Right lobe of liver (tissue), 6 donors: ENCODE results near the gene TNRC6C. TPM values are rescaled to one million over a fixed set of nuclear protein-coding genes. Genes with fewer than 3 reads are reported as not detected.

Source experiments
- ATAC-seq, 4 donors: fragments of 200-7000 bp; cut with Tn5 transposase; one replicate each; pipeline ENCODE4 v1.9.1; 2020; ENCODE audit warnings: mild to moderate bottlenecking in 4 of 4, moderate library complexity in 4 of 4
- DNase-seq, 3 donors: peaks; one replicate each; pipeline ENCODE4 v3.0.0-alpha.2; 2020
- H3K27ac ChIP-seq, 3 donors: fragments of 200-600 bp; one replicate each; pipeline ENCODE4 v1.8.0; 2022
- H3K27me3 ChIP-seq, 2 donors: fragments of 200-600 bp; one replicate each; pipeline ENCODE4 v1.8.0; 2022
- H3K36me3 ChIP-seq, 4 donors: fragments of 200-600 bp; sonication (generic) in 1 of 4; one replicate each; pipeline versions ENCODE4 v1.5.1 to v1.8.0; 2017 to 2022; ENCODE audit warnings: control low read depth in 1 of 4
- H3K4me1 ChIP-seq, 4 donors: fragments of 200-600 bp; sonication (generic) in 1 of 4; one replicate each; pipeline versions ENCODE4 v1.5.1 to v1.8.0; 2017 to 2022; ENCODE audit warnings: control low read depth in 1 of 4
- H3K4me3 ChIP-seq, 3 donors: fragments of 200-600 bp; one replicate each; pipeline ENCODE4 v1.8.0; 2022
- H3K9me3 ChIP-seq, 4 donors: fragments of 200-600 bp; sonication (generic) in 1 of 4; one replicate each; pipeline versions ENCODE4 v1.5.1 to v1.8.0; 2017 to 2022; ENCODE audit warnings: control low read depth in 1 of 4
- CTCF ChIP-seq, 4 donors: fragments of 200-600 bp in 3 of 4; fragments of 450-650 bp in 1 of 4; IDR thresholded peaks; one replicate each; pipeline versions ENCODE4 v1.5.1 to v1.8.0; 2016 to 2022; ENCODE audit warnings: antibody characterized with exemption in 4 of 4, mild to moderate bottlenecking in 2 of 4
- POLR2A ChIP-seq: fragments of 450-650 bp; IDR thresholded peaks from one replicate; pipeline ENCODE4 v1.6.1; 2017; ENCODE audit warnings: antibody characterized with exemption, mild to moderate bottlenecking
- WGBS: methylation state at CpG from one replicate; pipeline ENCODE4 v1.1.6; 2018; ENCODE audit warnings: low coverage, low lambda C conversion rate; ENCODE audit not compliant: insufficient coverage; ENCODE audit errors: missing lambda C conversion rate; 5-methylcytosine and 5-hydroxymethylcytosine counted together
- intact Hi-C, 2 donors: fragments of 100-400 bp; cut with DNase I; formaldehyde crosslinking; loops; one replicate each; pipeline versions ENCODE4 v1.11.2 to v1.14.1; 2022
- total RNA-seq, 6 experiments: library from RNA; depleted of rRNA in 2 of 6; stranded (reverse); fragments of >200 nt in 2 of 6; fragmentation: NEBNext Ultra II Directional in 3 of 6; extraction: Animal tissue kit (Norgen Biotek cat#: 25700) in 3 of 6; gene quantifications; one replicate each; pipeline versions ENCODE4 v1.1.0 to v1.2.4, GENCODE V29; 2016 to 2023
- donor health status: DM: no; HTN: yes; CAD: no.
- donor health status: DM: no; HTN: no; CAD: no.
- donor health status: DM: no; HTN: no; CAD: no.
- donor health status: DM: no; HTN: yes; CAD: no.
- donor health status: DM: no; HTN: yes; CAD: no.

TNRC6C gene
- total RNA-seq, 6 experiments from 2014 or later: 1.9 to 10.6 (median 7.7) TPM

GRCh38 chr17:78020717-78021108 is 62.2 kb downstream of the TNRC6C start:
- no peaks in the 10 kb centered on the region for H3K27me3 ChIP-seq
- 50% methylated on average over 1 of the region's 1 CpG for WGBS
- no peaks in the 10 kb centered on the region for H3K9me3 ChIP-seq
- DNase-seq: no peak
- no peak overlapping the region for H3K27ac ChIP-seq
- no peak overlapping the region for H3K4me3 ChIP-seq
- peaks cover 0 to 12% (median 0%) of the 10 kb centered on the region in 4 donors for H3K4me1 ChIP-seq
- no peaks in the 10 kb centered on the region for H3K36me3 ChIP-seq
- ATAC-seq: peak in 3 of 4 donors; percentile 30 to 35 (median 31)
- TF ChIP-seq CTCF (IDR thresholded peaks at IDR 0.05) (no peak), POLR2A (no peak)
- intact Hi-C loops: no loop called here

GRCh38 chr17:78022425-78022824 is 63.9 kb downstream of the TNRC6C start:
- ATAC-seq (no peak), DNase-seq (no peak)
- no peak overlapping the region for H3K4me3 ChIP-seq
- WGBS: 87% methylated on average over 2 of the region's 2 CpGs
- intact Hi-C loops: no loop called here
- no peaks in the 10 kb centered on the region for H3K36me3 ChIP-seq
- H3K27me3 ChIP-seq: no peaks in the 10 kb centered on the region
- H3K9me3 ChIP-seq: no peaks in the 10 kb centered on the region
- TF ChIP-seq POLR2A (no peak), CTCF (IDR thresholded peaks at IDR 0.05) (no peak)
- H3K4me1 ChIP-seq: peaks cover 0 to 12% (median 0%) of the 10 kb centered on the region in 4 donors
- no peak overlapping the region for H3K27ac ChIP-seq

- intact Hi-C loops: no loop called here
- DNase-seq (no peak), ATAC-seq (no peak)
- Histone ChIP-seq H3K27me3 (no peaks in the 10 kb centered on the region), H3K36me3 (no peaks in the 10 kb centered on the region), H3K4me3 (no peak overlapping the region), H3K27ac (no peak overlapping the region), H3K4me1 (peaks cover 0 to 12% (median 0%) of the 10 kb centered on the region in 4 donors), H3K9me3 (no peaks in the 10 kb centered on the region)
- 95% methylated on average over 5 of the region's 5 CpGs for WGBS
- TF ChIP-seq POLR2A (no peak), CTCF (IDR thresholded peaks at IDR 0.05) (no peak)
Observed at GRCh38 chr17:78023042-78023441, 64.5 kb downstream of the TNRC6C start.

- TF ChIP-seq CTCF (IDR thresholded peaks at IDR 0.05) (no peak), POLR2A (no peak)
- Histone ChIP-seq H3K4me1 (no peaks in the 10 kb centered on the region), H3K27me3 (no peaks in the 10 kb centered on the region), H3K36me3 (no peaks in the 10 kb centered on the region), H3K27ac (no peak overlapping the region), H3K4me3 (no peak overlapping the region), H3K9me3 (no peaks in the 10 kb centered on the region)
- no peak for ATAC-seq
- no peak for DNase-seq
- intact Hi-C loops: no loop called here
- WGBS: 85% methylated on average over 2 of the region's 2 CpGs
Observed at GRCh38 chr17:78026381-78026780, 67.9 kb downstream of the TNRC6C start.

GRCh38 chr17:78027121-78027520 is 68.6 kb downstream of the TNRC6C start:
- Histone ChIP-seq H3K9me3 (no peaks in the 10 kb centered on the region), H3K4me1 (no peaks in the 10 kb centered on the region), H3K27me3 (no peaks in the 10 kb centered on the region), H3K27ac (no peak overlapping the region), H3K4me3 (no peak overlapping the region), H3K36me3 (no peaks in the 10 kb centered on the region)
- no peak for ATAC-seq
- TF ChIP-seq POLR2A (no peak), CTCF (IDR thresholded peaks at IDR 0.05) (no peak)
- 87% methylated on average over 2 of the region's 2 CpGs for WGBS
- intact Hi-C loops: no loop called here
- DNase-seq: no peak
